Naive B cell (primary cell): ENCODE results near the gene MLLT3. TPM values are rescaled to one million over a fixed set of nuclear protein-coding genes. Genes with fewer than 3 reads are reported as not detected.
A peak's percentile ranks its signal among the peaks of the same experiment; 100 is the strongest.
"Not testable (repeated sequence)": the region's sequence is repeated elsewhere in the genome, so short reads cannot be mapped to it uniquely, and the experiment has no call there.

Experiments
- ATAC-seq, 2 donors: fragments of 150-1000 bp; cut with Tn5 transposase; 2 replicates each; pipeline ENCODE4 v1.10.0; 2021; ENCODE audit warnings: low read depth in 2 of 2, mild to moderate bottlenecking in 2 of 2, moderate library complexity in 2 of 2
- DNase-seq: peaks from one replicate; pipeline ENCODE4 v3.0.0; 2022
- H3K27ac Mint-ChIP-seq, 6 donors: one replicate each; pipeline ENCODE4 v1.8.0; 2020 to 2022; ENCODE audit warnings: mild to moderate bottlenecking in 6 of 6, mixed read lengths in 6 of 6, moderate library complexity in 5 of 6, inconsistent platforms in 2 of 6
- H3K27me3 Mint-ChIP-seq, 3 donors: one replicate each; pipeline ENCODE4 v1.8.0; 2021 to 2022; ENCODE audit warnings: mixed read lengths in 3 of 3, mild to moderate bottlenecking in 1 of 3
- H3K36me3 Mint-ChIP-seq, 2 donors: one replicate each; pipeline ENCODE4 v1.8.0; 2020 to 2022; ENCODE audit warnings: mixed read lengths in 2 of 2, inconsistent platforms in 1 of 2, mild to moderate bottlenecking in 1 of 2
- H3K4me1 Mint-ChIP-seq, 3 donors: one replicate each; pipeline ENCODE4 v1.8.0; 2020 to 2022; ENCODE audit warnings: mixed read lengths in 3 of 3, inconsistent platforms in 1 of 3, mild to moderate bottlenecking in 1 of 3, moderate library complexity in 1 of 3
- H3K4me3 Mint-ChIP-seq, 8 donors: one replicate each; pipeline ENCODE4 v1.8.0; 2020 to 2022; ENCODE audit warnings: mild to moderate bottlenecking in 8 of 8, mixed read lengths in 8 of 8, moderate library complexity in 8 of 8, inconsistent platforms in 2 of 8
- H3K9me3 Mint-ChIP-seq, 7 donors: one replicate each; pipeline ENCODE4 v1.8.0; 2020 to 2022; ENCODE audit warnings: mixed read lengths in 7 of 7, mild to moderate bottlenecking in 5 of 7, inconsistent platforms in 2 of 7, moderate library complexity in 1 of 7
- polyA plus RNA-seq, 6 donors: library from polyadenylated mRNA; unstranded; fragments of 300-500 nt; fragmentation: Illumina TruSeq; gene quantifications; one replicate each; pipeline ENCODE4 v1.2.3, GENCODE V29; 2021; ENCODE audit warnings: low read depth in 6 of 6

The MLLT3 gene
- polyA plus RNA-seq, result 10 to 100 TPM in 1 of 6 donors, 1 to 10 TPM in 5; 3.2 to 11.6 (median 5.7) TPM

DNA sequence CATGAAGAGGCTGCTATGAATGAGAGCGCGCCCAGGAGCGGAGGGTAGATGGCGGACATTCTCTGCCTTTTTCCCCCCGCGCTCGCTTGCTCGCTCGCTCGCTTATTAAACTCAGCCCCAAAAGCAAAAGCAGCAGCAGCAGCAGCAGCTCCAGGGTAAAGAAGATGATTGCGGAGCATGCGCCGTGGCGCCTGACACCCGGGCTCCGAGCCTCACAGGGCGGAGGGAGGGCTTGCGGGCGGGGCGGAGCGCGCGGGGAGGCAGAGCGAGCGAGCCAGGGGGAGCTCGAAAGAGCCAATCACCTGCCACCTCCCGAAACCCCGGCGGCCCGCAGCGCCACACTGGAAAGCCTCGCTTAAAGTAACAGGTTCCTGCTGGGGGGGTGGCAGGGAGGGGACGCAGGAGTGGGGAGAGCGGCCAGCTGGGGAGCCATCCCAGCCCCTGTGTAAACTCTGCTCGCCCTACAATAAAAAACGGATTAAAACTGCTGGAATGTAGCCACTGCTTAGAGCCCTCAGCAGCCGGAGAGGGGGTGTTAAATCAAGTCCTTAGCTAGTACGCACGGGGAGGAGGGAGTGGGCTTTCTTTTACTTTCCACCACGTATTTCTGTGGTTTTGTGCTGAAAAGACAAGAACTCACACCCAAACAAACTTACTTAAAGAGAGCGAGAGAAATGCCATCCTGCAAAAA is at the start of gene MLLT3:
TSS of gene MLLT3 (minus strand) at position 170 of the 691 bp plus-strand sequence.
- ATAC-seq (peak; percentile 79 to 80), DNase-seq (peak; percentile 94)
- Mint-ChIP-seq H3K27me3 (peaks cover 0 to 8% (median 0%) of the 10 kb centered on the region in 3 donors), H3K9me3 (peaks cover 0 to 2% (median 0%) of the 10 kb centered on the region in 7 donors), H3K4me1 (peaks cover 34 to 46% (median 35%) of the 10 kb centered on the region in 3 donors), H3K27ac (peak within 1 kb of the TSS; percentile 55 to 98 (median 86)), H3K4me3 (peak within 1 kb of the TSS; percentile 85 to 99 (median 96)), H3K36me3 (no peaks in the 10 kb centered on the region)

DNA sequence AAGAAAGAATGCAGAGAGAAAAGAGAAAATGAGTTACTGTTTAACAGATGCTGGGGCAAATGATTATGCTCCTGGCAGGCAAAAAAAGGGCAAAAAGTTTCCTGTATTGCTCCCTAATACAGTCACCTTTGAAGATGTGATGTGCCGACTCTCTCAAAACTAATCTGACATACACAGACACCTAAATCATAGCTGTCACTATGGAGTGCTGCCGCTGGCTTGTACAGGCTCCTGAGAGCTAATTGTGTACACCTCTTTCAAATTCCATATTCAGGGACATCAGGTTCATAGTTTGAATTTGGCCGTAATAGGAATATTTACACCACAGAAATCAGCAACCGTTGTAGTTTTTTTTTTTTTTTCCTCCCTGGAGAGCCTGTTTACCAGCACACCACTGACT is 49.3 kb upstream of the MLLT3 start:
- Mint-ChIP-seq H3K4me3 (no peak overlapping the region), H3K4me1 (no peaks in the 10 kb centered on the region), H3K36me3 (no peaks in the 10 kb centered on the region), H3K9me3 (no peaks in the 10 kb centered on the region), H3K27ac (no peak overlapping the region), H3K27me3 (peaks cover 0 to 3% (median 2%) of the 10 kb centered on the region in 3 donors)
- no peak for ATAC-seq
- DNase-seq, result no peak

DNA sequence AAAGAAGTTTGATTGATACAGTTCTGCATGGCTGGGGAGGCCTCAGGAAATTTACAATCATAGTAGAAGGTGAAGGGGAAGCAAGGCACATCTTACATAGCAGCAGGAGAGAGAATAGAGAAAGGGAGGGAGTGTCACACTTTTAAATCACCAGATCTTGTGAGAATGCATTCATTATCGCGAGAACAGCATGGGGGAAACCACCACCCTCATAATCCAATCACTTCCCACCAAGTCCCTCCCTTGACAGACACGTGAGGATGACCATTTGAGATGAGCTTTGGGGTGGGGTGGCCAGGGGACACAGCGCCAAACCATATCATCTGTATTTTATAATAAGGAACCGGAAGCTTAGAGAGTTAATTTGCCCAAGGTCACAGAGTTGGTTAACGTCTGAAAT is 48.1 kb upstream of the MLLT3 start:
- Mint-ChIP-seq H3K4me1 (no peaks in the 10 kb centered on the region), H3K36me3 (no peaks in the 10 kb centered on the region), H3K9me3 (no peaks in the 10 kb centered on the region), H3K4me3 (no peak overlapping the region), H3K27ac (no peak overlapping the region), H3K27me3 (peaks cover 0 to 8% (median 3%) of the 10 kb centered on the region in 3 donors)
- no peak for ATAC-seq
- no peak for DNase-seq

DNA sequence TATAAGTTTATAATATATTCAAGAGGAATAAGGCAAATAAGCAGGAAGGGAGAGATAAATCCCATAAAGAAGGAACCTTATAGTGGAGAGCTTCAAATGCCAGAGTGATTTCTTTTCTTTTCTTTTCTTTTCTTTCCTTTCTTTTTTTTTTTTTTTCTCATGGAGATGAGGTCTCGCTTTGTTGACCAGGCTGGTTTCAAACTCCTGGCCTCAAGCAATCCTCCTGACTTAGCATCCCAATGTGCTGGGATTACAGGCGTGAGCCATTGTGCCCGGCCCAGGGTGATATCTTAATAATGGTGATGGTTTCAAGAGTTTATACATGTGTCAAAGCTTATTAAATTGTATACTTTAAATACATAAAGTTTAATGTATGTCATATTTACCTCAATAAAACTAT is 42.2 kb upstream of the MLLT3 start:
- H3K27me3 Mint-ChIP-seq, result peaks cover 0 to 8% (median 5%) of the 10 kb centered on the region in 3 donors
- no peak for ATAC-seq
- no peaks in the 10 kb centered on the region for H3K4me1 Mint-ChIP-seq
- H3K9me3 Mint-ChIP-seq, result no peaks in the 10 kb centered on the region
- no peak for DNase-seq
- no peak overlapping the region for H3K27ac Mint-ChIP-seq
- no peak overlapping the region for H3K4me3 Mint-ChIP-seq
- H3K36me3 Mint-ChIP-seq, result no peaks in the 10 kb centered on the region

DNA sequence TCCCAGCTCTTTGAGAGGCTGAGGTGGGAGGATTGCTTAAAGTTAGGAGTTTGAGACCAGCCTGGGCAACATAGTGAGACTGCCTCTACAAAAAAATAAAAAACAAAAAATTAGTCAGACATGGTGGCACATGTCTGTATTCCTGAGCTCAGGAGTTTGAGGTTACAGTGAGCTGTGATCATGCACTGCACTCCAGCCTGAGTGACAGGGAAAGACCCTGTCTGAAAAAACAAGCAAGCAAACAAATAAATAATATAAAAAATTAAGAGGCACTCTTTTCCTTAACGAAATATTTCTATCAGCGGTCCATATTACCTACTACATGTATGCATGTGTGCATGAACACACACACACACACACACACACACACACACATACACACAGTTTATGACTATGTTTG is 40.8 kb upstream of the MLLT3 start:
- H3K27me3 Mint-ChIP-seq, result peaks cover 0 to 8% (median 5%) of the 10 kb centered on the region in 3 donors
- H3K9me3 Mint-ChIP-seq, result no peaks in the 10 kb centered on the region
- ATAC-seq, result no peak
- no peak for DNase-seq
- H3K4me3 Mint-ChIP-seq, result no peak overlapping the region
- H3K4me1 Mint-ChIP-seq, result no peaks in the 10 kb centered on the region
- H3K36me3 Mint-ChIP-seq, result no peaks in the 10 kb centered on the region
- no peak overlapping the region for H3K27ac Mint-ChIP-seq

DNA sequence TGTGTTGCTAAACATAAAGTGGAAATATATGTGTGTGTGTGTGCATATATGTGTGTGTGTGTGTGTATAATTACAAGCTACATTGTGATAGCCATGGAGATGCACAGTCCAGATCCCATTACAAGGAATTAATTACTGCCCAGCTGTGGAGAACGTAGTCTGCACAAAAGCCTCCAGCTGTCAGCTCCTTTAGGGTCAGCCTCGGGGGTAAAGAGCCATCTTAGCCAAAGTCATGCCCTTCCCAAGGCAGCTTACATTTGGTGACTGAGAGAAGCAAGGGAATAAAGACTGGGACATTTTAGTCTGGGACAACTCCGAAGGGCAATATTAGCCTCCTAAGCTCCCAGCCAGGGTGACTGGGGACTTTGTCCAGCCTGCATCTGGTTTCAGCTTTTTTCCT is 39.9 kb upstream of the MLLT3 start:
- H3K27ac Mint-ChIP-seq, result no peak overlapping the region
- DNase-seq (no peak), ATAC-seq (no peak)
- H3K4me3 Mint-ChIP-seq, result no peak overlapping the region
- no peaks in the 10 kb centered on the region for H3K36me3 Mint-ChIP-seq
- peaks cover 0 to 8% (median 5%) of the 10 kb centered on the region in 3 donors for H3K27me3 Mint-ChIP-seq
- H3K9me3 Mint-ChIP-seq, result no peaks in the 10 kb centered on the region
- H3K4me1 Mint-ChIP-seq, result no peaks in the 10 kb centered on the region

DNA sequence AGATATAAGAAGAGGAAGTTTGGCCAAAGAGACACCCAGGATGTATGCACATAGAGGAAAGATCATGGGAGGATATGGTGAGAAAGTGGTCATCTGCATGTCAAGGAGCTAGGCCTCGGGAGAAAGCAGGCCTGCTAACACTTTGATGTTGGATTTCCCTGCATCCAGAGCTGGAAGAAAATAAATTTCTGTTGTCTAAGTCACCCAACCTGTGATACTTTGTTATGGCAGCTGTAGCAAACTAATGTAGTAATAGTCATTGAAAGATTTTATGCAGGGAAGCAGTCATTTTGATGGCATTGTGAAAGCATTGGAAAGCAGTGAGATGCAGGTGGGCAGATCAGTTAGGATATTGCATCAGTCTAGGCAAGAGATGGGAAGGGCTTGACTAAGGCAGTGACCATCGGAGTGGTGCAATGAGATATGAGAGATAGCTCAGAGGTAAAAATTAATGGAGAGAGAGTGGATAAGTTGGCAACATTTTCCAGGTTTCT is 37.2 kb upstream of the MLLT3 start:
- no peaks in the 10 kb centered on the region for H3K4me1 Mint-ChIP-seq
- no peaks in the 10 kb centered on the region for H3K9me3 Mint-ChIP-seq
- ATAC-seq (no peak), DNase-seq (no peak)
- H3K27me3 Mint-ChIP-seq, result peaks cover 0 to 12% (median 11%) of the 10 kb centered on the region in 3 donors
- no peaks in the 10 kb centered on the region for H3K36me3 Mint-ChIP-seq
- no peak overlapping the region for H3K27ac Mint-ChIP-seq
- H3K4me3 Mint-ChIP-seq, result no peak overlapping the region

DNA sequence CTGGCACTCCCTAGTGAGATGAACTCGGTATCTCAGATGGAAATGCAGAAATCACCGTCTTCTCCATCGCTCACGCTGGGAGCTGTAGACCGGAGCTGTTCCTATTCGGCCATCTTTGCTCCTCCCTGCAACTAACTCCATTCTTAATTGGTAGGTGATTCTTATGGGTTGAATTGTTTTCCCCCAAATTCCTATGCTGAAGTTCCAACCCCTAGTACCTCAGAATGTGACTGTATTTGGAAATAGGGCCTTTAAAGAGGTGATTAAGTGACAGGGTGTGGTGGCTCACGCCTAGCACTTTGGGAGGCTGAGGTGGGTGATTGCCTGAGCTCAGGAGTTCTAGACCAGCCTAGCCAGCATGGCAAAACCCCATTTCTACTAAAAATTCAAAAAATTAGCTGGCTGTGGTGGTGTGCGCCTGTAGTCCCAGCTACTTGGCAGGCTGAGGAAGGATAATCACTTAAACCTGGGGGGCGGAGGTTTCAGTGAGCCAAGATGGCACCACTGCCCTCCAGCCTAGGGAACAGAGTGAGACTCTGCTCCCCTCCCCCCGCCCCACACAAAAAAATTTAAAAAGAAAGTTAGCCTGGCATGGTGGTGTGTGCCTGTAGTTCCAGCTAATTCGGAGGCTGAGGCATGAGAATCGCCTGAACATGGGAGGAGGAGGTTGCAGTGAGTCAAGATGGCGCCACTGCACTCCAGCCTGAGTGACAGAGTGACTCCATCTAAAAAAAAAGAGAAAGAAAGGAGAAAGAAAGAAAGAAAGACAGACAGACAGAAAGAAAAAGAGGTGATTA is 36.6 kb upstream of the MLLT3 start:
- Mint-ChIP-seq H3K27ac (no peak overlapping the region), H3K4me1 (no peaks in the 10 kb centered on the region), H3K4me3 (peak overlapping the region in 6 of 8 donors; percentile 71 to 92 (median 86)), H3K36me3 (peaks cover 0 to 5% of the 10 kb centered on the region in 2 donors), H3K9me3 (no peaks in the 10 kb centered on the region), H3K27me3 (peaks cover 6 to 18% (median 12%) of the 10 kb centered on the region in 3 donors)
- no peak for ATAC-seq
- no peak for DNase-seq

DNA sequence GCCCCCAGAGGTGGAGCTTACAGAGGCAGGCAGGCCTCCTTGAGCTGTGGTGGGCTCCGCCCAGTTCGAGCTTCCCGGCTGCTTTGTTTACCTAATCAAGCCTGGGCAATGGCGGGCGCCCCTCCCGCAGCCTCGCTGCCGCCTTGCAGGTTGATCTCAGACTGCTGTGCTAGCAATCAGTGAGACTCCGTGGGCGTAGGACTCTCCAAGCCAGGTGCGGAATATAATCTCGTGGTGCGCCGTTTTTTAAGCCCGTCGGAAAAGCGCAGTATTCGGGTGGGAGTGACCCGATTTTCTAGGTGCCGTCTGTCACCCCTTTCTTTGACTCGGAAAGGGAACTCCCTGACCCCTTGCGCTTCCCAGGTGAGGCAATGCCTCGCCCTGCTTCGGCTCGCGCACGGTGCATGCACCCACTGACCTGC is 36.0 kb upstream of the MLLT3 start:
- not testable (repeated sequence) for H3K27ac Mint-ChIP-seq, H3K9me3 Mint-ChIP-seq, ATAC-seq, H3K4me1 Mint-ChIP-seq, H3K36me3 Mint-ChIP-seq
- peak; percentile 28 for DNase-seq
- Mint-ChIP-seq H3K27me3 (peaks cover 7 to 22% (median 12%) of the 10 kb centered on the region in 3 donors), H3K4me3 (peak overlapping the region in 6 of 8 donors; percentile 71 to 92 (median 86))

DNA sequence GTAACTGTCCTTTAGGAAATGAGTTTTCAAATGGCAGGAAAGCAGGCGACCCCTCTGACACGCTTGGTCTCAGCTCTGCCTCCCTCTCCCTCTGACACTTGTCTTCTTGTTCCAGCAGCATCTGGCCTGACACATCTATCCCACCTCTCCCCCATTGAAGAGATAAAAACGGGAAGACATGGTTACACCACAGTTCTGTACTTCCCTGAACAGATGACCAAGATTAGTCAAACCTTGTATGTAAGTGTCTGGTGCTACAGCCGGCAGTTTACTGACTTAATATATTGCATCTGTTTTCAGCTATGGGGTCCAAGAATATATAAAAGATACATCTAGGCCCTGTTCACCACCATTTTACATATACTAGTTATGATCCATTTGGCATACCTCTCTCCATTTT is 29.6 kb upstream of the MLLT3 start:
- H3K27me3 Mint-ChIP-seq, result peaks cover 41 to 47% (median 43%) of the 10 kb centered on the region in 3 donors
- ATAC-seq (no peak), DNase-seq (no peak)
- peaks cover 0 to 2% (median 0%) of the 10 kb centered on the region in 7 donors for H3K9me3 Mint-ChIP-seq
- no peak overlapping the region for H3K27ac Mint-ChIP-seq
- peak overlapping the region in 1 of 8 donors; percentile 52 for H3K4me3 Mint-ChIP-seq
- no peaks in the 10 kb centered on the region for H3K4me1 Mint-ChIP-seq
- peaks cover 0 to 5% of the 10 kb centered on the region in 2 donors for H3K36me3 Mint-ChIP-seq

DNA sequence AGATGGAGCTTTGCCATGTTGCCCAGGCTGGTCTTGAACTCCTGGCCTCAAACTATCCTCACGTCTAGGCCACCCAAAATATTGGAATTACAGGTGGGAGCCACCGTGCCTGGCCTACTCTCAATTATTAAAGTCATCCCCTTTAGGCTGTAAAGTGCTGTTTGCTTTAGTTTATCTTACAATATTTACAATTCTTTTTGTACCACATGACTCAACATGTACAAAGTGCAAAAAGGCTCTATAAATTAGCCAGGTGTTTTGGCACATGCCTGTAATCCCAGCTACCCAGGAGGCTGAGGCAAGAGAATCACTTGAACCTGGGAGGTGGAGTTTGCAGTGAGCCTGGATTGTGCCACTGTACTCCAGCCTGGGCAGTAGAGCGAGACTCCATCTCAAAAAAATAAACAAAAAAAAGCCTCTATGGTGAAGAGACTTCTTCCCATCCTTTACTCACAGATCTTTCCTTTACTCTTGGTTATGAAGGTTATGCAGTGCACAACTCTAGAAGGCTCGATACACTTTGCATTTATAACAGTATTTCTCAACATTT is 28.5 kb upstream of the MLLT3 start:
- ATAC-seq (no peak), DNase-seq (no peak)
- H3K27me3 Mint-ChIP-seq, result peaks cover 46 to 52% (median 49%) of the 10 kb centered on the region in 3 donors
- H3K27ac Mint-ChIP-seq, result no peak overlapping the region
- H3K4me1 Mint-ChIP-seq, result no peaks in the 10 kb centered on the region
- H3K36me3 Mint-ChIP-seq, result peaks cover 0 to 5% of the 10 kb centered on the region in 2 donors
- peaks cover 0 to 2% (median 0%) of the 10 kb centered on the region in 7 donors for H3K9me3 Mint-ChIP-seq
- H3K4me3 Mint-ChIP-seq, result no peak overlapping the region

DNA sequence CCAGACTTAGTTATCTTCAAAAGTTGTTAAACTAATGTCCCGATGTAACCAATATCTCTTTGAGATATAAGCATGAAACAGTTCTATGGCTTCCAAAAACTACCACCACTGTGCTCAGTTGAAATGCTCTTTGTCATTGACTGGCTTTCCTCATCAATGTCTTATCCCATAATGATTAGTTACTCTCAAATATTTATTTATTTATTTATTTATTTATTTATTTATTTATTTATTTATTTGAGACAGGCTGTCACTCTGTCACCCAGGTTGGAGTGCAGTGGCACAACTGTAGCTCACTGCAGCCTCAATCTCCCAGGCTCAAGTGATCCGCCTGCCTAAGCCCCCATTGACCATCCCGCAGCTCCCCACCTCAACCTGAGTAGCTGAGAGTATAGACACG is 28.0 kb upstream of the MLLT3 start:
- no peaks in the 10 kb centered on the region for H3K4me1 Mint-ChIP-seq
- no peak overlapping the region for H3K4me3 Mint-ChIP-seq
- DNase-seq, result no peak
- H3K36me3 Mint-ChIP-seq, result peaks cover 0 to 5% of the 10 kb centered on the region in 2 donors
- no peak for ATAC-seq
- peaks cover 46 to 54% (median 46%) of the 10 kb centered on the region in 3 donors for H3K27me3 Mint-ChIP-seq
- no peak overlapping the region for H3K27ac Mint-ChIP-seq
- peaks cover 0 to 2% (median 0%) of the 10 kb centered on the region in 7 donors for H3K9me3 Mint-ChIP-seq

DNA sequence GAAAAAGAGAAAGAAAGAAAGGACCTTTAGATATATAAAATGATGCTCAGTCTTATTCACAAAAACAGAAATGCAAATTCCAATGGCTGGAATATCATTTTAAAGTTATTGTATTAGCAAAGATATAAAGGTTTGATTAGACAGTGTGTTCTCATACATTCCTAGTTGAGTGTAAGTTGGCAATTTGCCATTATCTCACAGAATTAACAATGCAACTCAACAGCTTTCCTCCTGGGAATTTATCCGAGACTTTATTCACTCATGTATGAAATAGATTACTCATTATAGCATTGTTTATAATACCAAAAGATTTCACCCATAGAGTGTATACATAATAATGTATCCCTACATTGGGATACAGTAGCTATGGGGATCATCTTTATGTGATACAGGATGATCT is 27.1 kb upstream of the MLLT3 start:
- no peak for ATAC-seq
- H3K27me3 Mint-ChIP-seq, result peaks cover 39 to 53% (median 39%) of the 10 kb centered on the region in 3 donors

More for the DNA sequence above, 27.1 kb upstream of the MLLT3 start:
- peaks cover 0 to 2% (median 0%) of the 10 kb centered on the region in 7 donors for H3K9me3 Mint-ChIP-seq
- DNase-seq, result no peak
- H3K36me3 Mint-ChIP-seq, result peaks cover 0 to 5% of the 10 kb centered on the region in 2 donors
- H3K4me3 Mint-ChIP-seq, result no peak overlapping the region
- H3K27ac Mint-ChIP-seq, result no peak overlapping the region
- H3K4me1 Mint-ChIP-seq, result no peaks in the 10 kb centered on the region
